HG02885 (cell line): ENCODE measurements around the gene POLD1.
"Not testable (repeated sequence)": the region's sequence is repeated elsewhere in the genome, so short reads cannot be mapped to it uniquely, and the experiment has no call there.

ENCODE experiments used
- ATAC-seq: cut with Tn5 transposase; IDR thresholded peaks from one replicate; pipeline ENCODE4 v1.9.1; 2021; ENCODE audit warnings: mild to moderate bottlenecking; ENCODE audit not compliant: unreplicated experiment, poor library complexity

Gene POLD1

DNA sequence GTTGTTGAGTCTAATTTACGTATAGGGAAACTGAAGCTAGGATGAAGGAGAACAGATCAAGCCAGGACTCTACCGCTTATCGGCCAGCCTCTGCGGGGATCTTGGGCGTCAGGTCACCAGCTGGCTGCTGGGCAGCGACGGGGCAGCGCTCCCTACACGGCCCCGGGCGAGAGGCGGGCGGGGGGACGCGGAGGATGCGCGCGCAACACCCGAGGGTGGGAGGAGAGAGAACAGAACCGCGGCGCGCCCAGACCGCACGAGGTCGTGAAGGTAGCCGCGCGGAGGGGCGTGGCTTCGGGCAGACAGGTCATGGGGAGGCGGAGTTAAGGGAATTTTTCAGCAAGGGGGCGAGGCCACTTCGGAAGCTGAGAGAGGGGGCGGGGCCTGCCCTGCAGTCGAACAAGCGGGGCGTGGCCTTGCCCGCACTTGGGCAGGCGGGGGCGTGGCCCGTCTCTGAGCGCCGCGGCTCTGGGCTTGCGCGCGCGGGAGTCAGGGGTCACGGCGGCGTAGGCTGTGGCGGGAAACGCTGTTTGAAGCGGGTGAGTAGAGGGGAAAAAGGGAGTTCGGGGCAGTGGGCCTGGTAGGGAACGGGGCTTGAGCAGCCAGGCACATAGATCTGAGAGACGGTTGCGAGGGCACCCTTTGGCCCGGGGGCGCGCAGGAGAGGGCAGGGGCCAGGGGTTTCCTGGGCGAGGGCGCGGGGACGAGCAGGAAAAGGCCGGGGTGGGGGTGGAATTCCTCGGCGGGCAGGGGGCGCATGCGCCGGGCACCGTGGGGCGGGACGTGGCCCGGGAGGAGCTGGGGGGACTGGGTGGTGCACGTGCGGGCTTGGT is at the start of gene POLD1:
Gene POLD1 (plus strand): TSS at position 496 of the 833 bp plus-strand sequence. CDS start 14,505 bp downstream, outside the sequence.
- ATAC-seq, result peak; percentile 88

DNA sequence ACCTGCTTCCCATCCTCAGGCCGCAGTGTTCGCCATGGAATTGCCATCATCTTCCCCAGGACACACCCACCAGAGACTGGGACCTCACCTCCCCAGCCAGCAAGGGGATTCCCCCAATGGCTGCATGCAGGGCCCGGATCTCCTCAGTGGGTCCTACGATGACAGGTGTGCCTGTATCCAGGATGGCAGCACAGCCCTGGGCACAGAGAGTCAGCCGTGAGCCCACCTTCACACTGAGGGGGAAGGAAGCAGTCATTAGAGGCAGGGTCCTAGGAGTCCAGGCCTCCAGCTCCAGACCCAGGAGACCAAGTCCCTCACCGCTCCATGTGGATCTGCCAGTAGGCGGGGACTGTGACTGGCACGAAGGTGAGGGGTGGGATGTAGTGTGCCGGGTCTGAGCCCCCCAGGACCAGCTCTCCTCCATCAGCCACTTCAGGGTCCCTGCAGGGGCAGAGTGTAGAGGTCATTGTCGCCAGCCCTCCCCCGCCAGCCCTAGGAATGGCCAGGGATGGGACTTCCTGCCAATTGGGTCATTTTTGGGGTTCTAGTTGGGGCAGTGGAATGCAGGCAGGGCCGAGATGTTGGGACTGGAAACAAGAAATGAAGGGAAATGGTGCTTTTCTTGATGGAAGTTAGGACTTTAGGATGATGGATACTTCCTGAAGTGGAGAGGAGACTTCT is 49.3 kb upstream of the POLD1 start:
- no peak for ATAC-seq

DNA sequence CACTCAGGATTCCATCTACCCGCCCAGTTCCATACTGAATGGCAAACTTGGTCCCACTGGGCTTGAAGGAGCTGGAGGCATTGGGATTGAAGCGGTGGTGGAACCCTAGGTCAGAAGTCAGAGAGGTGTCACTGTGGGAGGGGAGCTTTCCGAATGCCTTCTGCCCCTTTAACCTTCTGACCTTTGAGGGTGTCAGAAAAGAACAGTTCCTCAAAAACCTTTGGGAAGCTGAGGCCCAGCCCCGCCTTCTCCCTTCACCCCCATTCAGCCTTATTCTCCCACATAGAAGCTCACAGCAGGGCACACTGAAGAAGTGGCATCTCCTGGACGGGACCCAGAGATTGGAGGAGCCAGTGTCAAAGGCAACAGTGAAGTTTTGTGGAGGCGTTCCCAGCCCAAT is 47.1 kb upstream of the POLD1 start:
- not testable (repeated sequence) for ATAC-seq

- no peak for ATAC-seq
Observed at GRCh38 chr19:50340331-50340730, 43.8 kb upstream of the POLD1 start.

DNA sequence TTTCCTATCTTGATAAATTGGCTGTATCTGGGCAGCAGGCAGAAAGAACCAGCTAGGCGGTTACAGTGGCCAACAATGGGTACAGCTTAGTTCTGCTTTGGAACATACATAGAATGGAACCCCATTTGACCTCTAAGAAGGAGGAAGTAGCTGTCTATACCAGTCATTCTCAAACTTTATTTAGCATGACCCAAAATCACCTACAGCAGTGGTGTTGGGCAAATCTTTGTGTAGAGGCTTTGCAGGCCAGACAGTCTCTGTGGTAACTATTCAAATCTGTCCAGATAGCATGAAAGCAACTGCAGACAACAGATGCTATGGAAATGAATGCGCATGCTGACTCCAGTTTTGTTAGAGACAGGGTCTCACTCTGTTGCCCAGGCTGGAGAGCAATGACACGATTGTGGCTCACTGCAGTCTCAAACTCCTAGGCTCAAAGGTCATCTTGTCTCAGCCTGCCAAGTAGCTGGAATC is 43.0 kb upstream of the POLD1 start:
- peak; percentile 70 for ATAC-seq

DNA sequence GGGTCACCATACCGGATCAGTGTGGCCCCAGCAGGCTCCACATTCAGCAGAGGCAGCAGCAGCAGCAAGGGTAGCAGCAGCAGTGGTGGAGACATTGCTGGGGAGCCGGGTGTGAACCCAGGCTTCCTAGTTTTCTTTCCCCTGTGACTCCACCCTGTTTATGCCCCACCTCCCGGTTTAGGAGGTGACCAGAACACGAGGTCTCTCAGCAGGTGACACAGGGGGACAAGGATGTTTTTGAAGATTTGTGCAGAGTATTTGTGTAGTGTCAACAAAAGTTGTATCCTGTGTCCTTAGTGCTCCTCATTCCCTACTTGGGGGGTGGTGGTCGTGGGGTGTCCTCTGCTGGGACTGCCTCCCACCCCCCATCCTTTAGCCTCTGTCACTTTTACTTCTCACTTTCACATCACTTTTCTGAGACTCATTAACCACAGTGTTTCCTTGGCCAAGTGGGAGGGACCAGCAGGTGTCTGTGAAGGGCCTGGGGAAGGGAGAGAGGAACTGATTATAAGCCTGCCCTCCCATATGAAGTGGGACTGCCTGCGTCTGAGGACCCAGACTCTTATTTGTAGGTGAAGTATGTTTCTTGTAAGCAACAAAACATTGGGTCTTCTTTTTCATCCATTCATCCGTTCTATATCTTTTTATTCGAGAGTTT is 39.4 kb upstream of the POLD1 start:
- ATAC-seq, result peak; percentile 53

DNA sequence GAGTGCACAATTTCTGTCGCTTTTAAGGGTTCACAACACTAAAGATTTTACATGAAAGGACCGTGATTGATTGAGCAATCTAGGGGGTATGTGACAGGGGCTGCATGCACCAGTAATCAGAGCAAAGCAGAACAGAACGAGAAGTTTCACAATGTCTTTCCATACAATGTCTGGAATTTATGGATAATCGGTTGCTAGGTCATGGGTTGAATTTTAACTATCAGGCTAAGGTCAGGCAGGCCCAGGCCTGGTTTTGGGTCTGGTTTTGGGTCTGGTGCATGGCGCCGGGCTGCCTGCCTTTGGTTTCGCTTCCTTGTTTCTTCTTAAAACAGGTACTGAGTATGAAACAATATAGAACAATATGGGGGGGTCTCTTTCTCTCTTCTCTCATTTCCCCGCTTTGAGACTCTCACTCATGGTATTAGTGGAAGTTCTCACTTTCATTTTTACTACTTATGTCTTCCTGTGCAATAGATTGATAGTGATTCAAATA is 37.0 kb upstream of the POLD1 start:
- ATAC-seq, result not testable (repeated sequence)

DNA sequence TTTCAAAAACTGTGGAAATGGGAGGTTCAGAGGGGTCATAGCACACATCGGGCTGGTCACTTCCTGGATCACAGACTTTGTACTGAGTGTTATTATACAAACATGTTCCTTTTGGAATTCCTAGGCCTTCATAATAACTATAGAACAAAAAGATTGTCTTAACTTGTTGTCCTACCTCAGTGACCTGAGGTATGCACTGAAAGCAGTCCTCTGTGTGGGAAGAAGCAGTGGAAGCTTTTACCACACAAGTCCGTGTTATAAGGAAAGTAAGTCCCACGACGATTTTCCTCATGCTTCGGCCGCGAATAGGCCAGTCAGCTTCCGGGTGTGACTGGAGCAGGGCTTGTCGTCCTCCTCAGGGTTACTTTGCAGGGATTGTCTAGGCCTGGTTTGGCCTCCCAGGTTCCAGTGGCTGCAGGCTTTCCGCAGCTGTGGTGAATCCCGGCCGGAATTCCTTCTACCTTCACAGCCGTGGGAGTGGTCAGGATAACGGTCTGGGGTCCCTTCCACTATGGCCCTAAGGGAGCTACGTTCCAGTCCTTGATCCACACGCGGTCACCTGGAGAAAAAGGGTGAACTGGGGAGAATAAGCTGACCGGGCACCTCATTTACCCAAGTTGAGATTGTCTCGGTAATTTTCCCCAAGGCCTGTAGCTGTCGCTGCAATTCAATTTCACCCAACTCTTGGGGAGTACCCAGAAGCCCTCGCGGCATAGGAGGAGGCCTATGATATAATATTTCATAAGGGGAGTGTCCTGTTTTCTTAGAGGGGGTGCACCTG is 34.7 kb upstream of the POLD1 start:
- no peak for ATAC-seq

GRCh38 chr19:50352242-50352641 is 31.9 kb upstream of the POLD1 start:
- no peak for ATAC-seq

- ATAC-seq, result not testable (repeated sequence)
Observed at GRCh38 chr19:50353487-50353880, 30.7 kb upstream of the POLD1 start.

DNA sequence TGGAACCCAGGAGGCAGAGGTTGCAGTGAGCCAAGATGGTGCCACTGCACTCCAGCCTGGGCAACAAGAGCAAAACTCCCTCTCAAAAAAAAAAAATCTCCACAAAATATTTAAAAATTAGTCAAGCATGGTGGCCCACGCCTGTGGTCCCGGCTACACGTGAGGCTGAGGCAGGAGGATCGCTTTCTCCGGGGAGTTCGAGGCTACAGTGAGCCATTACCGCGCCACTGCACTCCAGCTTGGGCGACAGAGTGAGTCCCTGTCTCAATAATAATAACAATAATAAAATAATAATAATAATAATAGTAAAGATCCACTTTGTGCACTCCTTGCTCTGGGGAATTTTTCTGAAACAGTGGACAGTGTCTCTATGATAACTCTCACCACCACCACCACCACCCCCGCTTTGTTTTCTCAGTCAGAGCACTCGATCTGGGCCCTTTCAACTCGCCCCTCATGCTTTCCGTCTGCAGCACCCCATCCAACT is 27.4 kb upstream of the POLD1 start:
- no peak for ATAC-seq

DNA sequence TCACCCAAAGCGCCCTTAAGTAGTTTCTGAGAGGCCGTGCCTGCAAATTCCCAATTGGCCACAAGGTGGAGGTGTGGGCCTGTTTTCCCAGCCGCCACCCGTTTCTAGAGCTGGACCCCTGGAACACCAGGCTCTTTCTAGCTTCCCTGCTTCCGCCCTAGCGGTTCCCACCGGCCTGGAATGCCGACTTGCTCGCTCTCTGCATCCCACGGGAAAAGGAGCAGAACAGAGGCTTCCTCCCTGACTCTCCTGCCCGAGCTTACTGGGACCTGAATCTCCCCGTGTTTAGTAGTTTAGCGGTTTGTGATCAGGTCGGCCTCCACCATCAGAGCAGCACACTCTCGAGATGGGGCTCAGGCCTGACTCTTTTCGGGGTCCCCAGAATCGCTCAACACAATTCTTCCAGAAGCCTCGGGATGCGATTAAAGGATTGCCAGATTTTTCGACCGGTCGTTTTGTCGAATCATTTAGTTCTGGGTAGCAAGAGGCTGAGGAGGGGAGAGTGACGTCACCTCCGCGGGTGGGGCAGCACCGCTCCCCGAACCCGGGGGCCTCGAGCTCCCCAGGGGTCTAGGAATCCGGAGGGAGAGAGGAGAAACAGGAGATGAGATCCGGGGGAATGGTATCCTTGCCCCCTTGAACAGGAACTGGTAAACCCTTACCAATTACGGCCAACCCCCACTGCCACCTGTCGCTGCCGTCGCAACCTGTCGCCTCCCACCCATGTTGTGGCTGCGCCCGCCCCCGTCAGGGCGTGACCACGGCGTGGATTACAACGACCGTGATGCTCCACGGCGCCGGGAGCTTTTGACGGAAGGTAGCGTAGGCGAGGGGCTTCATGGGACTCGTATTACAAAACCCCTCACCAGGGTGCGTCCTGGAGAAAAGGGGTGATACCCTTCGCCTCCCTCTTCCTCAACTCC is 26.7 kb upstream of the POLD1 start:
- peak; percentile 64 for ATAC-seq

DNA sequence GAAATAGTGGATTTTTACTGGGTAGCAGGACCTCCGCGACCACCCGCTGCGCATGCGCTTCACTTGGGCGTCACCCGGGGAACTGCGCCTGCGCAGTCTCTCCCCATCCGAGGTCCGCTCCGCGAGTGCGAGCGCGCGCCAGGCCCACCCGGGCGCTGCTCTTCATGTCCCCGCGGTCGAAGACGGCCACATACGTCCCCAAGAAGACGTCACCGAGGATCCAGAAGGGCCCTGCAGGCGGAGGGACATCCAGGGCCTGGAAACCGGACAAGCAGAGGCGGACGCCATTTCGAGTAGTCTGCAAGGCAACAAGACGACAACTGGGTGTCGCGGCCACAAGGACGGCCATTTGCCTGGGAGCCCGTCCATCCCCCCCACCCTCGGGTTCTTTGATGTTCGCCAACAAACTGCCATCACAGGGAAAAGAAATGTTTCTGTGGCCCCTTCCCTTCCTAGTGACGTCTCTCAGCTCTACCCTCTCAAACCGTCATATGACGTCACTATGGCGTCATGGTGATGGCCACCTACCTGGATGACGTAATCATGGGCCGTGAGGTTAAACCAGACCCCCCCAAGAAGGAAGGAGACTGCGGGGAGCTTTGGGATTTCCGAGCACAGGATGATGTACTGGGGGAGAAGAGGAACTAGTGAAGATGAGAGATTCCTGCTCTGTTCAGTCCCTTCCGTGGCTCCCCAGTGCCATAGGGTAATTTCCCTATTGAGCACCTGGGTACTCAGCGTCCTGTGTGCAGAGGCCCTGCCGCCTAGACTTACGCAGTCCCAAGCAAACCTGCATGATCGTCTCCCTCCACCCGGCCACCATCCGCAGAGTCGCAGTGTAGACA is 25.4 kb upstream of the POLD1 start:
- ATAC-seq, result peak; percentile 39

DNA sequence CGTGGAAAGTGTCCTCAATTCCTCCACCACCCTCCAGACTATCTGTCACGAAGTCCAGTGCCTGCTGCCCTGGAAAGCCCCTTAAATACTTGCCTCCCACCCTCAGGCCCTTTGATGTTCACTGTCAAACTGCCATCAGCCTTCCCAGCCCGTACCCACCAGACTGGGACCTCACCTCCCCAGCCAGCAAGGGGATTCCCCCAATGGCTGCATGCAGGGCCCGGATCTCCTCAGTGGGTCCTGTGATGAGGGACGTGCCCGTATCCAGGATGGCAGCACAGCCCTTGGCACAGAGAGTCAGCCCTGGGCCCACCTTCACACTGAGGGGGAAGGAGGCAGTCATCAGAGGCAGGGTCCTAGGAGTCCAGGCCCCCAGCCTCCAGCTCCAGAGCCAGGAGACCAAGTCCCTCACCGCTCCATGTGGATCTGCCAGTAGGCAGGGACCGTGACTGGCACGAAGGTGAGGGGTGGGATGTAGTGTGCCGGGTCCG is 24.8 kb upstream of the POLD1 start:
- no peak for ATAC-seq

GRCh38 chr19:50361290-50362029 is 22.7 kb upstream of the POLD1 start:
- ATAC-seq, result no peak

DNA sequence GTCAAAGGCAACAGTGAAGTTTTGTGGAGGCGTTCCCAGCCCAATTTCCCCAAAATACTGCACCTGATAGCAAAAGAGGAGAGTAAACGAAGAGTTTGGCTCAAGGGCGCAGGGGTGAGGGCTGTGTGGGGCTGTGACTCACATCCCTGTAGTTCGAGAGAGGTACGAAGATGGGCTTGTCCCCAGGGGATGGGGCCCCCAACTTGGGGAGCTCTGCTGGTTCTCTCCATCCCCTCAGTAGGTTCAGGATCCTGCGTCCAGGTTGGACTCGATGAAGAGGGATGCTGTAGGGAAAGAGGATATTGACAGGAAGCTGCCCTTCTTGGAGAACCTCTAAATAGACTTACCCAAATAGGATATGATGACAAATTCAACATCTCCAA is 22.1 kb upstream of the POLD1 start:
- ATAC-seq, result no peak
